ENCODE results near the gene KCNN2. TPM values are rescaled to one million over a fixed set of nuclear protein-coding genes. Genes with fewer than 3 reads are reported as not detected.

Gene KCNN2
- total and polyA plus RNA-seq, 10 of the 15 experiments (the other 5 are each of a cell fraction or from before 2014, with no cell fraction given) = 0.21 to 3.6 (median 0.79) TPM

DNA sequence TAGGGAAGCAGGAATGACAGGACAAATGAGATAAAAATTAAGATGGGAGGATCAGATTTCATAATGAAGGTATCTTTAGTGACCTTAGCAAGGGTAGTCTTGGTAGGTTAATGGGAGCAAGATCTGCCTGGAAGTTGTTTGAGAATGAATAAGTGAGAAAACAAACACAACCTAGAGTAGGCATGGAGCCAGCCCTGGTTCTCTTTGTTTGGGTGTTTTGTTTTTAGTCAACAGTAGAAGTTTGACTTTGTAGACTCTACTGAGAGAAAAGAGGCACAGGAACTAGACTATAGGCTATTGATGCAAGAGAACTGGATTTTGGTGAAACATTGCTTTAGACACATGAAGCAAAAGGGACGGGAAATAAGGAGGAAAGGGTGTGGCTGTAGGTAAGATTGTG lies 40.3 kb downstream of the KCNN2 start:
- POLR2A ChIA-PET = no interaction called here

More for the DNA sequence above, 40.3 kb downstream of the KCNN2 start:
- FAIRE-seq (no peak), ATAC-seq (peak; percentile 49), DNase-seq (ENCODE audit: low read depth, low spot score) (no peak)
- ChIA-PET RAD21 (ENCODE audit: unreplicated experiment) (no interaction called here), CTCF (no interaction called here), SMC1A (ENCODE audit: uncharacterized antibody, unreplicated experiment) (no interaction called here)
- no peaks in the 10 kb centered on the region for H3K4me1 ChIP-seq (ENCODE audit: control insufficient read depth, insufficient read depth, low read length)
- in situ Hi-C loops (cut with MboI) = loop anchor here (25.0 kb wide), 1 partner anchor 1415 kb away; the partner anchor contains the start of gene DCP2
- no peak overlapping the region for H3K27ac ChIP-seq (ENCODE audit: control insufficient read depth, insufficient read depth)
- H3K4me2 ChIP-seq (ENCODE audit: control insufficient read depth, insufficient read depth) = no peak overlapping the region
- H3K36me3 ChIP-seq (ENCODE audit: control insufficient read depth in 2 of 2, insufficient read depth in 2 of 2, low read length in 1 of 2) = no peaks in the 10 kb centered on the region
- H3K4me3 ChIP-seq = no peak overlapping the region
- 0% methylated on average over 1 of the region's 1 CpG for WGBS (ENCODE audit: insufficient coverage, insufficient replicate concordance, low lambda C conversion rate, missing lambda C conversion rate)
- no peaks in the 10 kb centered on the region for H3K79me2 ChIP-seq (ENCODE audit: control insufficient read depth, insufficient read depth, low read length)
- H3K27me3 ChIP-seq (replicated peaks in 1 of 2; ENCODE audit: control insufficient read depth in 2 of 2, insufficient read depth in 2 of 2, low read length in 1 of 2) = no peaks in the 10 kb centered on the region
- no peaks in the 10 kb centered on the region for H4K20me1 ChIP-seq (ENCODE audit: control insufficient read depth, insufficient read depth)
- intact Hi-C loops (cut with micrococcal nuclease; ENCODE audit: unreplicated experiment) = no loop called here
- no TSS peak for BruUV-seq (replicated peaks)
- no peaks in the 10 kb centered on the region; the same call in 2 of the 3 replicates for H3K9me3 ChIP-seq (replicated peaks; ENCODE audit: control insufficient read depth, insufficient read depth, low read length)
- TF ChIP-seq GABPA (IDR thresholded peaks at IDR 0.05; ENCODE audit: low read depth) = no peak
- no peak for TF ChIP-seq CREB1 (IDR thresholded peaks at IDR 0.05; ENCODE audit: low read depth)
- TF ChIP-seq, protein P1, sequence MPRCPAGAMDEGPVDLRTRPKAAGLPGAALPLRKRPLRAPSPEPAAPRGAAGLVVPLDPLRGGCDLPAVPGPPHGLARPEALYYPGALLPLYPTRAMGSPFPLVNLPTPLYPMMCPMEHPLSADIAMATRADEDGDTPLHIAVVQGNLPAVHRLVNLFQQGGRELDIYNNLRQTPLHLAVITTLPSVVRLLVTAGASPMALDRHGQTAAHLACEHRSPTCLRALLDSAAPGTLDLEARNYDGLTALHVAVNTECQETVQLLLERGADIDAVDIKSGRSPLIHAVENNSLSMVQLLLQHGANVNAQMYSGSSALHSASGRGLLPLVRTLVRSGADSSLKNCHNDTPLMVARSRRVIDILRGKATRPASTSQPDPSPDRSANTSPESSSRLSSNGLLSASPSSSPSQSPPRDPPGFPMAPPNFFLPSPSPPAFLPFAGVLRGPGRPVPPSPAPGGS (IDR thresholded peaks at IDR 0.05; ENCODE audit: borderline replicate concordance, insufficient read depth, low read depth, low read length, poor library complexity, severe bottlenecking) = no peak
- TF ChIP-seq, protein P2, sequence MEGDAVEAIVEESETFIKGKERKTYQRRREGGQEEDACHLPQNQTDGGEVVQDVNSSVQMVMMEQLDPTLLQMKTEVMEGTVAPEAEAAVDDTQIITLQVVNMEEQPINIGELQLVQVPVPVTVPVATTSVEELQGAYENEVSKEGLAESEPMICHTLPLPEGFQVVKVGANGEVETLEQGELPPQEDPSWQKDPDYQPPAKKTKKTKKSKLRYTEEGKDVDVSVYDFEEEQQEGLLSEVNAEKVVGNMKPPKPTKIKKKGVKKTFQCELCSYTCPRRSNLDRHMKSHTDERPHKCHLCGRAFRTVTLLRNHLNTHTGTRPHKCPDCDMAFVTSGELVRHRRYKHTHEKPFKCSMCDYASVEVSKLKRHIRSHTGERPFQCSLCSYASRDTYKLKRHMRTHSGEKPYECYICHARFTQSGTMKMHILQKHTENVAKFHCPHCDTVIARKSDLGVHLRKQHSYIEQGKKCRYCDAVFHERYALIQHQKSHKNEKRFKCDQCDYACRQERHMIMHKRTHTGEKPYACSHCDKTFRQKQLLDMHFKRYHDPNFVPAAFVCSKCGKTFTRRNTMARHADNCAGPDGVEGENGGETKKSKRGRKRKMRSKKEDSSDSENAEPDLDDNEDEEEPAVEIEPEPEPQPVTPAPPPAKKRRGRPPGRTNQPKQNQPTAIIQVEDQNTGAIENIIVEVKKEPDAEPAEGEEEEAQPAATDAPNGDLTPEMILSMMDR (IDR thresholded peaks at IDR 0.05 in 2 of 3, conservative IDR thresholded peaks at IDR 0.05 in 1 of 3; ENCODE audit: control insufficient read depth in 2 of 3, extremely low read depth in 1 of 3, insufficient read depth in 1 of 3, low read depth in 3 of 3, low read length in 3 of 3) = no peak
- no peak for TF ChIP-seq RELA (IDR thresholded peaks at IDR 0.05; ENCODE audit: borderline replicate concordance, partially characterized antibody)
- TF ChIP-seq CBX3 (IDR thresholded peaks at IDR 0.05; ENCODE audit: borderline replicate concordance, low read depth) = no peak
- no peak for TF ChIP-seq STAT3 (IDR thresholded peaks at IDR 0.05; ENCODE audit: low read depth, low read length)
- TF ChIP-seq, protein P3, sequence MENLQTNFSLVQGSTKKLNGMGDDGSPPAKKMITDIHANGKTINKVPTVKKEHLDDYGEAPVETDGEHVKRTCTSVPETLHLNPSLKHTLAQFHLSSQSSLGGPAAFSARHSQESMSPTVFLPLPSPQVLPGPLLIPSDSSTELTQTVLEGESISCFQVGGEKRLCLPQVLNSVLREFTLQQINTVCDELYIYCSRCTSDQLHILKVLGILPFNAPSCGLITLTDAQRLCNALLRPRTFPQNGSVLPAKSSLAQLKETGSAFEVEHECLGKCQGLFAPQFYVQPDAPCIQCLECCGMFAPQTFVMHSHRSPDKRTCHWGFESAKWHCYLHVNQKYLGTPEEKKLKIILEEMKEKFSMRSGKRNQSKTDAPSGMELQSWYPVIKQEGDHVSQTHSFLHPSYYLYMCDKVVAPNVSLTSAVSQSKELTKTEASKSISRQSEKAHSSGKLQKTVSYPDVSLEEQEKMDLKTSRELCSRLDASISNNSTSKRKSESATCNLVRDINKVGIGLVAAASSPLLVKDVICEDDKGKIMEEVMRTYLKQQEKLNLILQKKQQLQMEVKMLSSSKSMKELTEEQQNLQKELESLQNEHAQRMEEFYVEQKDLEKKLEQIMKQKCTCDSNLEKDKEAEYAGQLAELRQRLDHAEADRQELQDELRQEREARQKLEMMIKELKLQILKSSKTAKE (IDR thresholded peaks at IDR 0.05; ENCODE audit: low read depth, poor library complexity, severe bottlenecking) = no peak
- TF ChIP-seq ZNF622 (IDR thresholded peaks at IDR 0.05) = no peak
- TF ChIP-seq CHD4 (IDR thresholded peaks at IDR 0.05) = no peak
- no peak for TF ChIP-seq HDGF (IDR thresholded peaks at IDR 0.05)
- TF ChIP-seq IRF4 (IDR thresholded peaks at IDR 0.05; ENCODE audit: low read depth, low read length) = no peak
- TF ChIP-seq BRCA1 (IDR thresholded peaks at IDR 0.05; ENCODE audit: low read depth, low read length) = no peak
- no peak for TF ChIP-seq RB1 (IDR thresholded peaks at IDR 0.05; ENCODE audit: borderline replicate concordance)
- TF ChIP-seq YY1 (IDR thresholded peaks at IDR 0.05; ENCODE audit: low read depth, low read length) = no peak
- no peak for TF ChIP-seq ZBED1 (IDR thresholded peaks at IDR 0.05; ENCODE audit: borderline replicate concordance)
- no peak for TF ChIP-seq MEF2B (IDR thresholded peaks at IDR 0.05; ENCODE audit: partially characterized antibody, poor library complexity, severe bottlenecking)
- no peak overlapping the region for H2AFZ ChIP-seq (ENCODE audit: control insufficient read depth, low read depth, low read length)
- no peak overlapping the region for H3K9ac ChIP-seq (ENCODE audit: control insufficient read depth, insufficient read depth, low read length)
